HCT116 (cell line): ENCODE data around the gene CDH13. TPM values are rescaled to one million over a fixed set of nuclear protein-coding genes. Genes with fewer than 3 reads are reported as not detected.

ENCODE experiments used
- ATAC-seq: fragments of 200-7000 bp; cut with Tn5 transposase; 2 replicates; pipeline ENCODE4 v1.9.1; 2020; ENCODE audit warnings: mild to moderate bottlenecking, moderate library complexity
- BruUV-seq: library from RNA; stranded (reverse); fragments of 400-500 nt; replicated peaks from 2 replicates; lab custom pipeline; 2021; lab: Mats Ljungman, UMichigan
- CTCF ChIA-PET: fragments of 300-600 bp; sonication (Branson Sonifier 250); formaldehyde crosslinking; loops from one replicate; lab custom pipeline; 2021; ENCODE audit warnings: antibody characterized with exemption; lab: Charles Lee
- POLR2A ChIA-PET: fragments of 300-600, 350-600 bp; sonication (Branson Sonifier 250); formaldehyde crosslinking; loops from one replicate; lab custom pipeline; 2021; ENCODE audit warnings: antibody characterized with exemption; lab: Charles Lee
- RAD21 ChIA-PET, 2 experiments: fragments of 300-600 bp; sonication (Branson Sonifier 250); formaldehyde crosslinking; loops; one replicate each; lab custom pipeline; 2023; ENCODE audit warnings: low total read pairs in 2 of 2; ENCODE audit not compliant: uncharacterized antibody in 2 of 2, unreplicated experiment in 2 of 2, low non-redundant PET in 1 of 2; lab: Charles Lee
- DNase-seq: peaks from one replicate; pipeline ENCODE4 v3.0.0-alpha.2; 2010; ENCODE audit warnings: low read depth, low spot score
- H2AFZ ChIP-seq: fragments of 200-600 bp; shearing (Covaris generic), sonication (generic); 2 replicates; pipeline ENCODE4 v1.6.1; 2017; ENCODE audit warnings: low read depth, mixed run types, mixed read lengths, antibody characterized with exemption, low read length; ENCODE audit not compliant: poor library complexity, severe bottlenecking
- H3K27ac ChIP-seq: 2 replicates; pipeline ENCODE4 v1.5.1; 2012; ENCODE audit warnings: low read depth, low read length
- H3K27me3 ChIP-seq: fragments of 200-600 bp; sonication (generic); 2 replicates; pipeline ENCODE4 v1.6.1; 2016; ENCODE audit warnings: mixed run types, low read length, mixed read lengths; ENCODE audit not compliant: insufficient read depth
- H3K36me3 ChIP-seq, 2 experiments: fragments of 200-500 bp in 1 of 2; fragments of 200-600 bp in 1 of 2; sonication (Bioruptor generic) in 1 of 2; sonication (generic) in 1 of 2; 2 replicates each; pipeline versions ENCODE4 v1.5.1 to v1.6.1; 2014 to 2016; ENCODE audit warnings: low read length in 2 of 2, inconsistent platforms in 1 of 2, mixed read lengths in 1 of 2, mixed run types in 1 of 2; ENCODE audit not compliant: insufficient read depth in 2 of 2, control insufficient read depth in 1 of 2
- H3K4me1 ChIP-seq, 2 experiments: fragments of 200-600 bp in 1 of 2; sonication (generic) in 1 of 2; 2 replicates each; pipeline versions ENCODE4 v1.5.1 to v1.6.1; 2012 to 2017; ENCODE audit warnings: low read length in 2 of 2, inconsistent platforms in 1 of 2, mild to moderate bottlenecking in 1 of 2, mixed read lengths in 1 of 2, mixed run types in 1 of 2, moderate library complexity in 1 of 2; ENCODE audit not compliant: insufficient read depth in 2 of 2, control insufficient read depth in 1 of 2
- H3K4me2 ChIP-seq: fragments of 200-600 bp; sonication (generic); 2 replicates; pipeline ENCODE4 v1.6.1; 2017; ENCODE audit warnings: mixed run types, low read length, mixed read lengths
- H3K4me3 ChIP-seq, 2 experiments: fragments of 200-600 bp in 1 of 2; sonication (generic) in 1 of 2; replicated peaks in 1 of 2; 2 replicates each; pipeline ENCODE4 v1.5.1; 2011 to 2016; ENCODE audit warnings: low read length in 2 of 2, control low read depth in 1 of 2, low read depth in 1 of 2, mild to moderate bottlenecking in 1 of 2, mixed read lengths in 1 of 2, mixed run types in 1 of 2
- H3K79me2 ChIP-seq: fragments of 200-600 bp; sonication (generic); 2 replicates; pipeline ENCODE4 v1.6.1; 2017; ENCODE audit warnings: mild to moderate bottlenecking, mixed run types, low read length, moderate library complexity, mixed read lengths; ENCODE audit not compliant: insufficient read depth
- H3K9ac ChIP-seq: fragments of 200-600 bp; sonication (generic); 2 replicates; pipeline ENCODE4 v1.6.1; 2016; ENCODE audit warnings: low read length, mixed read lengths
- H3K9me2 ChIP-seq: fragments of 200-600 bp; sonication (generic), shearing (Covaris generic); 2 replicates; pipeline ENCODE4 v1.6.1; 2017; ENCODE audit warnings: mixed run types, mild to moderate bottlenecking, moderate library complexity; ENCODE audit not compliant: insufficient read depth
- H3K9me3 ChIP-seq, 2 experiments: fragments of 200-500 bp in 1 of 2; fragments of 200-600 bp in 1 of 2; sonication (Bioruptor generic) in 1 of 2; sonication (generic) in 1 of 2; 2 replicates each; pipeline ENCODE4 v1.6.1; 2014 to 2017; ENCODE audit warnings: low read length in 2 of 2, mixed read lengths in 2 of 2, inconsistent platforms in 1 of 2, low read depth in 1 of 2, mild to moderate bottlenecking in 1 of 2, mixed run types in 1 of 2, moderate library complexity in 1 of 2; ENCODE audit not compliant: control insufficient read depth in 1 of 2, insufficient read depth in 1 of 2
- H4K20me1 ChIP-seq: fragments of 200-600 bp; sonication (generic), shearing (Covaris generic); 2 replicates; pipeline ENCODE4 v1.6.1; 2017; ENCODE audit warnings: mixed run types, mild to moderate bottlenecking, moderate library complexity; ENCODE audit not compliant: insufficient read depth
- CBX3 ChIP-seq: IDR thresholded peaks from 2 replicates; pipeline ENCODE4 v1.6.1; 2012; ENCODE audit warnings: low read depth
- CEBPB ChIP-seq: IDR thresholded peaks from 2 replicates; pipeline ENCODE4 v1.6.1; 2012; ENCODE audit warnings: low read depth
- CTCF ChIP-seq, 3 experiments: fragments of 200-600 bp in 1 of 3; sonication (generic) in 1 of 3; IDR thresholded peaks in 2 of 3; conservative IDR thresholded peaks in 1 of 3; 2 replicates each; pipeline ENCODE4 v1.5.1; 2012 to 2017; ENCODE audit warnings: low read depth in 2 of 3, low read length in 2 of 3, antibody characterized with exemption in 1 of 3, borderline replicate concordance in 1 of 3, control low read depth in 1 of 3, mild to moderate bottlenecking in 1 of 3, mixed read lengths in 1 of 3, mixed run types in 1 of 3, moderate library complexity in 1 of 3; ENCODE audit not compliant: insufficient read depth in 1 of 3
- ELF1 ChIP-seq: IDR thresholded peaks from 2 replicates; pipeline ENCODE4 v1.6.1; 2012; ENCODE audit warnings: low read depth, borderline replicate concordance
- FOSL1 ChIP-seq: IDR thresholded peaks from 2 replicates; pipeline ENCODE4 v1.6.1; 2012; ENCODE audit warnings: low read depth
- JUND ChIP-seq: IDR thresholded peaks from 2 replicates; pipeline ENCODE4 v1.6.1; 2012
- POLR2A ChIP-seq: IDR thresholded peaks from 2 replicates; pipeline ENCODE4 v1.7.0; 2011; ENCODE audit warnings: borderline replicate concordance; ENCODE audit not compliant: insufficient read depth, insufficient read length; ENCODE audit errors: extremely low read depth
- POLR2AphosphoS5 ChIP-seq: IDR thresholded peaks from 2 replicates; pipeline ENCODE4 v1.6.1; 2011; ENCODE audit warnings: mild to moderate bottlenecking, low read depth, low read length, moderate library complexity
- REST ChIP-seq: IDR thresholded peaks from 2 replicates; pipeline ENCODE4 v1.6.1; 2012; ENCODE audit warnings: low read depth
- SIN3A ChIP-seq: IDR thresholded peaks from 2 replicates; pipeline ENCODE4 v1.6.1; 2012; ENCODE audit warnings: low read depth
- SP1 ChIP-seq: IDR thresholded peaks from 2 replicates; pipeline ENCODE4 v1.6.1; 2012; ENCODE audit warnings: low read depth
- SRF ChIP-seq: IDR thresholded peaks from 2 replicates; pipeline ENCODE4 v1.6.1; 2012; ENCODE audit warnings: low read depth
- YY1 ChIP-seq: IDR thresholded peaks from 2 replicates; pipeline ENCODE4 v1.6.1; 2011; ENCODE audit warnings: low read length, low read depth, moderate library complexity, mild to moderate bottlenecking; ENCODE audit not compliant: insufficient replicate concordance; ENCODE audit errors: extremely low read depth
- ZFX ChIP-seq: fragments of 450-650 bp; IDR thresholded peaks from 2 replicates; pipeline ENCODE4 v1.6.1; 2017
- ZNF274 ChIP-seq: fragments of 200-500 bp; sonication (Bioruptor generic); IDR thresholded peaks from 2 replicates; pipeline ENCODE4 v1.6.1; 2014; ENCODE audit warnings: mild to moderate bottlenecking, low read depth, low read length, inconsistent platforms
- intact Hi-C: fragments of 100-400 bp; cut with micrococcal nuclease; formaldehyde crosslinking; loops from 2 replicates; pipeline ENCODE4 v1.10.0; 2022
- total RNA-seq: library from RNA; stranded (reverse); gene quantifications from one replicate; pipeline ENCODE4 v1.2.1, GENCODE V29; 2021; ENCODE audit not compliant: unreplicated experiment

CDH13 gene
- total RNA-seq, 1 experiment from 2014 or later = not detected

- no peak overlapping the region for H2AFZ ChIP-seq
- ChIA-PET CTCF (no interaction called here), POLR2A (no interaction called here)
- no peaks in the 10 kb centered on the region for H3K79me2 ChIP-seq
- no peaks in the 10 kb centered on the region for H3K9me2 ChIP-seq
- H3K27ac ChIP-seq = no peak overlapping the region
- no peak overlapping the region for H3K4me2 ChIP-seq
- H3K4me1 ChIP-seq = no peaks in the 10 kb centered on the region
- no peaks in the 10 kb centered on the region for H3K36me3 ChIP-seq
- intact Hi-C loops = no loop called here
- peaks cover 41% of the 10 kb centered on the region for H3K27me3 ChIP-seq
- ATAC-seq = no peak
- H3K9ac ChIP-seq = no peak overlapping the region
- H3K4me3 ChIP-seq = no peak overlapping the region
- DNase-seq = no peak
- no peaks in the 10 kb centered on the region for H4K20me1 ChIP-seq
- H3K9me3 ChIP-seq = no peaks in the 10 kb centered on the region
- TF ChIP-seq ZNF274 = no peak
- no peak for TF ChIP-seq SP1
- no peak for TF ChIP-seq CTCF (IDR thresholded peaks at IDR 0.05 in 2 of 3, conservative IDR thresholded peaks at IDR 0.05 in 1 of 3; ENCODE audit: borderline replicate concordance in 1 of 3, insufficient read depth in 1 of 3, low read depth in 2 of 3, low read length in 2 of 3)
- no peak for TF ChIP-seq POLR2AphosphoS5
- no peak for TF ChIP-seq CEBPB
- no peak for TF ChIP-seq SIN3A
- no peak for TF ChIP-seq CBX3
- TF ChIP-seq YY1 = no peak
- TF ChIP-seq POLR2A = no peak
- no peak for TF ChIP-seq ELF1
- no peak for TF ChIP-seq REST
- no peak for TF ChIP-seq JUND
- no peak for TF ChIP-seq SRF
- TF ChIP-seq FOSL1 = no peak
- TF ChIP-seq ZFX = no peak
- TF ChIP-seq, all 23 proteins: peak for 0
- BruUV-seq = no TSS peak
- RAD21 ChIA-PET = no interaction called here
Measured at GRCh38 chr16:83622010-83622409, 995.2 kb downstream of the CDH13 start.
